Natural killer cell (primary cell): Measurements from ENCODE around the gene ANKRD40. TPM values are rescaled to one million over a fixed set of nuclear protein-coding genes. Genes with fewer than 3 reads are reported as not detected.

Experiments
- ATAC-seq, 3 donors: fragments of 150-1000 bp in 2 of 3; fragments of 200-7000 bp in 1 of 3; cut with Tn5 transposase; 1 replicate in 1 of 3; 2 replicates in 2 of 3; pipeline ENCODE4 v1.10.0; 2021; ENCODE audit warnings: mild to moderate bottlenecking in 2 of 3, moderate library complexity in 2 of 3
- DNase-seq, 2 donors: peaks; one replicate each; pipeline versions ENCODE4 v3.0.0 to v3.0.0-alpha.2; 2013 to 2021; ENCODE audit warnings: mixed read lengths in 1 of 2
- H3K27ac ChIP-seq: one replicate; pipeline ENCODE4 v1.5.1; 2013; ENCODE audit warnings: mild to moderate bottlenecking, low read length
- H3K27me3 ChIP-seq: one replicate; pipeline ENCODE4 v1.6.1; 2013; ENCODE audit warnings: low read length; ENCODE audit not compliant: control insufficient read depth, insufficient read depth
- H3K36me3 ChIP-seq: one replicate; pipeline ENCODE4 v1.6.1; 2013; ENCODE audit warnings: low read length; ENCODE audit not compliant: control insufficient read depth, insufficient read depth
- H3K4me1 ChIP-seq: one replicate; pipeline ENCODE4 v1.6.1; 2013; ENCODE audit warnings: low read length; ENCODE audit not compliant: control insufficient read depth, insufficient read depth
- H3K4me3 ChIP-seq: one replicate; pipeline ENCODE4 v1.5.1; 2013; ENCODE audit warnings: low read length
- H3K9me3 ChIP-seq: one replicate; pipeline ENCODE4 v1.6.1; 2013; ENCODE audit warnings: low read length; ENCODE audit not compliant: control insufficient read depth, insufficient read depth
- H3K27ac Mint-ChIP-seq, 2 donors: one replicate each; pipeline ENCODE4 v1.8.0; 2022; ENCODE audit warnings: mild to moderate bottlenecking in 2 of 2, mixed read lengths in 2 of 2, moderate library complexity in 1 of 2
- H3K27me3 Mint-ChIP-seq, 2 donors: one replicate each; pipeline ENCODE4 v1.8.0; 2022; ENCODE audit warnings: low read depth in 2 of 2, mixed read lengths in 2 of 2
- H3K36me3 Mint-ChIP-seq: one replicate; pipeline ENCODE4 v1.8.0; 2022; ENCODE audit warnings: mixed read lengths
- H3K4me1 Mint-ChIP-seq, 2 donors: one replicate each; pipeline ENCODE4 v1.8.0; 2022; ENCODE audit warnings: mixed read lengths in 2 of 2
- H3K4me3 Mint-ChIP-seq: one replicate; pipeline ENCODE4 v1.8.0; 2022; ENCODE audit warnings: mild to moderate bottlenecking, moderate library complexity, mixed read lengths
- H3K9me3 Mint-ChIP-seq, 2 donors: one replicate each; pipeline ENCODE4 v1.8.0; 2022; ENCODE audit warnings: mixed read lengths in 2 of 2
- CTCF ChIP-seq: fragments of 200-600 bp; IDR thresholded peaks from one replicate; pipeline ENCODE4 v1.8.0; 2022; ENCODE audit warnings: antibody characterized with exemption
- WGBS: methylation state at CpG from one replicate; pipeline ENCODE4 v1.1.7; 2013; ENCODE audit warnings: missing lambda C conversion rate; ENCODE audit not compliant: insufficient coverage; 5-methylcytosine and 5-hydroxymethylcytosine counted together
- intact Hi-C: fragments of 100-400 bp; cut with micrococcal nuclease; formaldehyde crosslinking; loops from one replicate; pipeline ENCODE4 v1.14.2; 2022
- total RNA-seq, 4 donors: library from RNA; stranded (reverse); fragments of 120-200 nt in 1 of 4; gene quantifications; one replicate each; pipeline versions ENCODE4 v1.2.3 to v1.2.4, GENCODE V29; 2013 to 2022

Gene ANKRD40
- total RNA-seq, 3 donors from 2014 or later (not counting 1 experiment from before 2014, with no cell fraction given), result 22.1 to 32.0 (median 30.8) TPM

DNA sequence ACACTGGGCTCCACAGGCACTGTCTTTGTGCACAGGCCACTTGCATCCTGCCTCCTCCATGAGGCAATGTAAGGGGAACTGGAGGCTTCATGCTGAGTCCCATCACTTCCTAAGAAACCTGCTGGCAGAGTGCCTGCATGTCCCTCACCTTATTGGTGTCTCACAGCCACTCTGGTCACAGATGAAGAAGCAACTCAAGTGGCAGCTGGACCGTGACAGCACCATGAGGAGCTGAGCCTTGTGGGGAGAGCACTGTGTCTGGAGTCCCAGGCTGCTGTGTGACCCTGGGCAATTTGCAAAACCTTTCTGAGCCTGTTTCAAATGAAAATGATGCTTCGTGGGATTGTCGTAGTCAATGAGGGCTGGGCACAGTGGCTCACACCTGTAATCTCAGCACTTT is 19.5 kb downstream of the ANKRD40 start:
- no peaks in the 10 kb centered on the region for H3K9me3 ChIP-seq
- Mint-ChIP-seq H3K36me3 (no peaks in the 10 kb centered on the region), H3K27ac (no peak overlapping the region), H3K9me3 (no peaks in the 10 kb centered on the region), H3K27me3 (no peaks in the 10 kb centered on the region), H3K4me1 (no peaks in the 10 kb centered on the region), H3K4me3 (no peak overlapping the region)
- no peak overlapping the region for H3K27ac ChIP-seq
- intact Hi-C loops, result loop anchor here (10.0 kb wide), 1 partner anchor 143 kb away; the partner anchor contains the start of gene SPATA20
- ATAC-seq (no peak), DNase-seq (no peak)
- H3K36me3 ChIP-seq, result peaks cover 1% of the 10 kb centered on the region
- H3K4me1 ChIP-seq, result no peaks in the 10 kb centered on the region
- TF ChIP-seq CTCF, result no peak
- H3K4me3 ChIP-seq, result no peak overlapping the region
- 98% methylated on average over 3 of the region's 3 CpGs for WGBS
- no peaks in the 10 kb centered on the region for H3K27me3 ChIP-seq

DNA sequence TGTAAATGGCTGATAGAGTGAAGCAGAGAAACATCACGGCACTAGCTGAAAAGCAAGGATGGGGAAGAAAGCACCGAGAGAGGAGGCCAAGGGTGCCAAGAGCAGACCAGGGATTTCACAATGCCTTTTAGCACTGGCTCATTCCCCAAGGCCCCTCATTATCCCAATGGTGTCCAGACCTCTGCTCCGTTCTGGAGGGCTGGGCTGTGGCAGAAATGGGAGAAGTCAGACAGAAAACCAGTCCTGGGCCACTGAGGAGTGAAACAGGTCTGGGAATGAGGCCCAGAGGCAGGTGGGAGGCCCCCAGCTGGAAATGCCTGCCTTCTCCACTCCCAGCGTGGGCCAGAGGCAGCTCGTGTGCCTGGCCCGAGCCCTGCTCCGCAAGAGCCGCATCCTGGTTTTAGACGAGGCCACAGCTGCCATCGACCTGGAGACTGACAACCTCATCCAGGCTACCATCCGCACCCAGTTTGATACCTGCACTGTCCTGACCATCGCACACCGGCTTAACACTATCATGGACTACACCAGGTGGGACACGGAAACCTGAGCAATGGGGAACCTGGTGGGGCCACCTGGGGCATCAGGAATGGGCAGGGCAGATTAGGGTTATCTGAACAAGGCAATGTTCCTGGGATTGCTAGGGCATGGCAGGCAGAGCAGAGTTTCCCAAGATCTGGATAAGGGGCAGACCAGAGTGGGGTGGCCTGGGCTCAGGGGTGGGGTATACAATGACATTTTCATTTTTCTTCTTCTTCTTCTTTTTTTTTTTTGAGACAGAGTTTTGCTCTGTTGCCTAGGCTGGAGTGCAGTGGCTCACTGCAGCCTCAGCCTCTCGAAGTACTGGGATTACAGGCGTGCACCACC is 20.3 kb downstream of the ANKRD40 start:
- TF ChIP-seq CTCF, result no peak
- Mint-ChIP-seq H3K4me1 (no peaks in the 10 kb centered on the region), H3K9me3 (no peaks in the 10 kb centered on the region), H3K4me3 (no peak overlapping the region), H3K27ac (no peak overlapping the region), H3K36me3 (no peaks in the 10 kb centered on the region), H3K27me3 (peaks cover 2 to 3% of the 10 kb centered on the region in 2 donors)
- Histone ChIP-seq H3K27me3 (no peaks in the 10 kb centered on the region), H3K36me3 (no peaks in the 10 kb centered on the region), H3K4me3 (no peak overlapping the region), H3K27ac (no peak overlapping the region), H3K4me1 (no peaks in the 10 kb centered on the region), H3K9me3 (no peaks in the 10 kb centered on the region)
- no peak for ATAC-seq
- DNase-seq, result no peak
- WGBS, result 93% methylated on average over 16 of the region's 16 CpGs
- intact Hi-C loops, result loop anchor here (10.0 kb wide), 1 partner anchor 143 kb away; the partner anchor contains the start of gene SPATA20

DNA sequence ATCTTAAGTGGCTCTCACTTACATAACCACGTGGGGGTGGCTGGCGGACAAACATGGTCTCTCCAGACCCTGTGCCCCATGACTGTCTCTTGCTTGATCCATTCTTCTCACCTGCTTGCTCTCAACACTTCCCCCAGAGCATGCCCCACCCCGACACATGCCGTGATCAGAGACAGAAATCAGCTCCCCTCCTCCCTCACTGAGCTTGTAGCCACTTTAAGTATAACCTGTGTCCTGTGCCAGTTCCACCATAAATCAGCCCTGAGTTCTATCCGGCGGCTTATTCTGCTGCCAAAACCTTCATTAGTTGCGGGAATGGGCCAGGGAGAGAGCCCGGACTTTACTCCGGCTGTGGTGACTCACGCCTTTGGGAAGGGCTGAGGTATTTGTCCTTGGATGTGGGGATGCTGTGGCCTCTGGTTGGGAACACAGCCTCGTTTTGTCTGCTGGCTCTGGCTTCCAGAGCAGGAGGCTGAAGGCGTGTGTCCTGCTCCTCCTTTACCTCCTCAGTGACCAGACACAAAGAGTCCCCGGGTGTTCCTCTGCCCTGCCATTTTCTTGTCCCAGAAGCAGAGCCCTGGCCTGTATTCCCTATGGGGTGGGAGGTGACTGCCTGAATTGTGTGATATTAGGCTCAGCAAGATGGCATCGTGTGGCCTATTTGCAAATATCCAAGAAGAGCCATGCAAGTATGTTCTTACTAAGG is 21.1 kb downstream of the ANKRD40 start:
- Histone ChIP-seq H3K27ac (no peak overlapping the region), H3K4me3 (no peak overlapping the region), H3K9me3 (no peaks in the 10 kb centered on the region), H3K4me1 (no peaks in the 10 kb centered on the region), H3K27me3 (no peaks in the 10 kb centered on the region), H3K36me3 (no peaks in the 10 kb centered on the region)
- no peak overlapping the region for H3K4me3 Mint-ChIP-seq
- H3K27ac Mint-ChIP-seq, result no peak overlapping the region
- H3K36me3 Mint-ChIP-seq, result no peaks in the 10 kb centered on the region
- WGBS, result 90% methylated on average over 14 of the region's 14 CpGs
- H3K9me3 Mint-ChIP-seq, result no peaks in the 10 kb centered on the region
- peaks cover 0 to 3% of the 10 kb centered on the region in 2 donors for H3K4me1 Mint-ChIP-seq
- ATAC-seq, result no peak
- intact Hi-C loops, result loop anchor here (10.0 kb wide), 1 partner anchor 142 kb away; the partner anchor contains the start of gene SPATA20
- no peak for TF ChIP-seq CTCF
- peaks cover 8 to 11% of the 10 kb centered on the region in 2 donors for H3K27me3 Mint-ChIP-seq
- no peak for DNase-seq
